Measurements from ENCODE around the gene STEAP2. TPM values are rescaled to one million over a fixed set of nuclear protein-coding genes. Genes with fewer than 3 reads are reported as not detected.

The STEAP2 gene
- total RNA-seq, 2 donors from 2014 or later, result 27.7 to 31.0 TPM

DNA sequence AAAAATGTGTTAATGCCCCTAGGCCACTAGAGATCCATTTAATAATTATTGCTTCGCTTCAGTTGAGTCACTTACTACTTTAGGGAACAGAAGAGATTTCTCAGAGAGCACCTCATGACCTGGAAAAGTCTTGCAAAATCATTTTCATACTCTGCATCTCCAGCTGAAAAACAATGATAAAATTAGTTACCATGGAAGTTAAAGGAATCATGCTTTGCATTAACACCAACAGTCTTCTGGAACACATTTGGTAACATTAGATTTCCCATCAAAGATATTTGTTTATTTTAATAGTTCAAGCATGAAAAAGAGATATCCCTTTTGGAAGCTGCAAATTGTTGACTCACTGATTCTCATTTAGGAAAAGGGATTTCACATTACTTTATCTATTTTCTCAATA is 1.8 kb upstream of the STEAP2 start:
- TF ChIP-seq CTCF (IDR thresholded peaks at IDR 0.05), result no peak
- Histone ChIP-seq H3K4me1 (ENCODE audit: control insufficient read depth in 1 of 2, low read depth in 2 of 2) (peaks cover 4 to 8% of the 10 kb centered on the region in 2 donors), H3K4me3 (no peak overlapping the region), H3K27ac (no peak overlapping the region), H3K36me3 (no peaks in the 10 kb centered on the region), H3K27me3 (replicated peaks; ENCODE audit: insufficient read depth) (no peaks in the 10 kb centered on the region), H3K9me3 (no peaks in the 10 kb centered on the region)
- ATAC-seq (ENCODE audit: insufficient number of reproducible peaks, low FRiP score, low read depth), result no peak
- DNase-seq (ENCODE audit: low spot score), result no peak

GRCh38 chr7:90210475-90210874 is 1.1 kb upstream of the STEAP2 start:
- ATAC-seq (ENCODE audit: insufficient number of reproducible peaks, low FRiP score, low read depth) (no peak), DNase-seq (ENCODE audit: low spot score) (no peak)
- peak overlapping the region; percentile 72 to 80 for H3K27ac ChIP-seq
- H3K4me1 ChIP-seq (ENCODE audit: control insufficient read depth in 1 of 2, low read depth in 2 of 2), result peaks cover 4 to 8% of the 10 kb centered on the region in 2 donors
- H3K36me3 ChIP-seq, result no peaks in the 10 kb centered on the region
- no peaks in the 10 kb centered on the region for H3K27me3 ChIP-seq (replicated peaks; ENCODE audit: insufficient read depth)
- no peaks in the 10 kb centered on the region for H3K9me3 ChIP-seq
- no peak for TF ChIP-seq CTCF (IDR thresholded peaks at IDR 0.05)
- peak overlapping the region; percentile 80 for H3K4me3 ChIP-seq

- H3K9me3 ChIP-seq, result no peaks in the 10 kb centered on the region
- DNase-seq (ENCODE audit: low spot score) (no peak), ATAC-seq (ENCODE audit: insufficient number of reproducible peaks, low FRiP score, low read depth) (no peak)
- H3K27ac ChIP-seq, result peak overlapping the region; percentile 72 to 80
- no peaks in the 10 kb centered on the region for H3K36me3 ChIP-seq
- peak overlapping the region; percentile 80 for H3K4me3 ChIP-seq
- TF ChIP-seq CTCF (IDR thresholded peaks at IDR 0.05), result no peak
- no peaks in the 10 kb centered on the region for H3K27me3 ChIP-seq (replicated peaks; ENCODE audit: insufficient read depth)
- peaks cover 4 to 8% of the 10 kb centered on the region in 2 donors for H3K4me1 ChIP-seq (ENCODE audit: control insufficient read depth in 1 of 2, low read depth in 2 of 2)
Observed at GRCh38 chr7:90210981-90211380, 559 bp upstream of the STEAP2 start.

DNA sequence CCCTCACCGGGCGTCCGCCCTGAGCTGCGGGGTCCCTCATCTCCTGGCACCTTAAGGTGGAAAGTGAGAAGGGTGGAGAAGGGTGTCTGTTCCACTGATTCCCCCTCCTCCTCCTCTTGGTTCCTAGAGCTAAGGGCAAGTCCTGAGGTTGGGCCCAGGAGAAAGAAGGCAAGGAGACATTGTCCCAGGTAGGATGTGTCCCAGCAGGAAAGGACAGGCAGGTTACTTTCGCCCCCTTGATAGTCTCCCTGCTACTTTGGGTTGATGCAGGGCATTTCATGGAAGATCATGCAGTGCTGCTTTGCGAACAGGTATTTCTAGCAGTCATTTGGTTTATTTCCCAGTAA is 582 bp downstream of the STEAP2 start:
- DNase-seq (ENCODE audit: low spot score), result no peak
- no peaks in the 10 kb centered on the region for H3K36me3 ChIP-seq

GRCh38 chr7:90213521-90213920 is 2.0 kb downstream of the STEAP2 start:
- DNase-seq (ENCODE audit: low spot score) (no peak), ATAC-seq (ENCODE audit: insufficient number of reproducible peaks, low FRiP score, low read depth) (no peak)
- H3K9me3 ChIP-seq, result no peaks in the 10 kb centered on the region
- no peaks in the 10 kb centered on the region for H3K36me3 ChIP-seq
- H3K4me3 ChIP-seq, result no peak overlapping the region
- H3K4me1 ChIP-seq (ENCODE audit: control insufficient read depth in 1 of 2, low read depth in 2 of 2), result peaks cover 4 to 12% of the 10 kb centered on the region in 2 donors
- H3K27me3 ChIP-seq (replicated peaks; ENCODE audit: insufficient read depth), result no peaks in the 10 kb centered on the region
- TF ChIP-seq CTCF (IDR thresholded peaks at IDR 0.05), result no peak
- H3K27ac ChIP-seq, result no peak overlapping the region

More for the DNA sequence above, 582 bp downstream of the STEAP2 start:
- Histone ChIP-seq H3K9me3 (no peaks in the 10 kb centered on the region), H3K27me3 (replicated peaks; ENCODE audit: insufficient read depth) (no peaks in the 10 kb centered on the region), H3K4me1 (ENCODE audit: control insufficient read depth in 1 of 2, low read depth in 2 of 2) (peaks cover 4 to 12% of the 10 kb centered on the region in 2 donors), H3K27ac (peak overlapping the region; percentile 72 to 80), H3K4me3 (peak overlapping the region; percentile 80)
- no peak for TF ChIP-seq CTCF (IDR thresholded peaks at IDR 0.05)
- no peak for ATAC-seq (ENCODE audit: insufficient number of reproducible peaks, low FRiP score, low read depth)

All from thoracic aorta (tissue), 2 donors.